H9 (cell line): ENCODE measurements around the gene SEMA6A. TPM values are rescaled to one million over a fixed set of nuclear protein-coding genes. Genes with fewer than 3 reads are reported as not detected.

Experiments used
- DNase-seq: peaks from one replicate; pipeline ENCODE4 v3.0.0-alpha.2; 2017
- H2AFZ ChIP-seq: one replicate; pipeline ENCODE4 v1.6.1; 2013; ENCODE audit warnings: mild to moderate bottlenecking, low read length, control low read depth, moderate library complexity
- H2AK5ac ChIP-seq: 2 replicates; pipeline ENCODE4 v1.6.1; 2013; ENCODE audit warnings: low read length, control low read depth, mixed read lengths; ENCODE audit not compliant: insufficient read length
- H2BK120ac ChIP-seq: one replicate; pipeline ENCODE4 v1.6.1; 2013; ENCODE audit warnings: low read depth, mild to moderate bottlenecking, low read length, control low read depth, inconsistent platforms; ENCODE audit not compliant: poor library complexity, severe bottlenecking
- H2BK12ac ChIP-seq: 2 replicates; pipeline ENCODE4 v1.6.1; 2013; ENCODE audit warnings: low read length, control low read depth, mixed read lengths, low read depth; ENCODE audit not compliant: insufficient read length
- H2BK15ac ChIP-seq: 2 replicates; pipeline ENCODE4 v1.6.1; 2013; ENCODE audit warnings: low read depth, low read length, control low read depth
- H2BK20ac ChIP-seq: one replicate; pipeline ENCODE4 v1.6.1; 2013; ENCODE audit warnings: low read depth, mild to moderate bottlenecking, low read length, control low read depth, inconsistent platforms; ENCODE audit not compliant: poor library complexity, severe bottlenecking
- H2BK5ac ChIP-seq: 2 replicates; pipeline ENCODE4 v1.6.1; 2013; ENCODE audit warnings: low read length, control low read depth, mixed read lengths; ENCODE audit not compliant: insufficient read length
- H3K14ac ChIP-seq: 2 replicates; pipeline ENCODE4 v1.6.1; 2013; ENCODE audit warnings: low read length, control low read depth; ENCODE audit not compliant: insufficient read depth
- H3K18ac ChIP-seq: 2 replicates; pipeline ENCODE4 v1.6.1; 2013; ENCODE audit warnings: low read depth, mild to moderate bottlenecking, mixed read lengths, low read length, control low read depth; ENCODE audit not compliant: insufficient read length
- H3K23ac ChIP-seq: 2 replicates; pipeline ENCODE4 v1.6.1; 2013; ENCODE audit warnings: low read length, control low read depth, mixed read lengths, low read depth; ENCODE audit not compliant: insufficient read length
- H3K23me2 ChIP-seq: 2 replicates; pipeline ENCODE4 v1.6.1; 2013; ENCODE audit warnings: low read depth, mild to moderate bottlenecking, mixed read lengths, low read length, control low read depth; ENCODE audit not compliant: insufficient read length, poor library complexity, severe bottlenecking
- H3K27ac ChIP-seq: 2 replicates; pipeline ENCODE4 v1.5.1; 2013; ENCODE audit warnings: low read length, control low read depth, mixed read lengths, low read depth; ENCODE audit not compliant: insufficient read length
- H3K27me3 ChIP-seq: 2 replicates; pipeline ENCODE4 v1.6.1; 2013; ENCODE audit warnings: low read length, control low read depth, inconsistent platforms; ENCODE audit not compliant: insufficient read depth
- H3K4ac ChIP-seq: 2 replicates; pipeline ENCODE4 v1.6.1; 2013; ENCODE audit warnings: low read depth, mild to moderate bottlenecking, control low read depth, inconsistent platforms, low read length, moderate library complexity
- H3K4me1 ChIP-seq: 2 replicates; pipeline ENCODE4 v1.6.1; 2013; ENCODE audit warnings: low read length, control low read depth, inconsistent platforms; ENCODE audit not compliant: insufficient read depth
- H3K4me2 ChIP-seq: 2 replicates; pipeline ENCODE4 v1.6.1; 2013; ENCODE audit warnings: low read length, control low read depth, mixed read lengths; ENCODE audit not compliant: insufficient read length, insufficient read depth
- H3K56ac ChIP-seq: 2 replicates; pipeline ENCODE4 v1.6.1; 2013; ENCODE audit warnings: low read depth, mild to moderate bottlenecking, mixed read lengths, low read length, control low read depth; ENCODE audit not compliant: insufficient read length
- H3K79me1 ChIP-seq: 2 replicates; pipeline ENCODE4 v1.6.1; 2013; ENCODE audit warnings: low read depth, mild to moderate bottlenecking, moderate library complexity, low read length, control low read depth, inconsistent platforms; ENCODE audit not compliant: insufficient read depth, poor library complexity, severe bottlenecking
- H3K79me2 ChIP-seq: 2 replicates; pipeline ENCODE4 v1.6.1; 2013; ENCODE audit warnings: low read length, control low read depth, inconsistent platforms; ENCODE audit not compliant: insufficient read depth
- H3K9ac ChIP-seq: 2 replicates; pipeline ENCODE4 v1.6.1; 2013; ENCODE audit warnings: low read length, control low read depth, mixed read lengths; ENCODE audit not compliant: insufficient read length; ENCODE audit errors: extremely low read depth
- H3K9me3 ChIP-seq: one replicate; pipeline ENCODE4 v1.6.1; 2013; ENCODE audit warnings: low read depth, low read length, inconsistent platforms; ENCODE audit not compliant: control insufficient read depth
- H3T11ph ChIP-seq: one replicate; pipeline ENCODE4 v1.6.1; 2013; ENCODE audit warnings: mild to moderate bottlenecking, low read length, control low read depth, inconsistent platforms
- H4K20me1 ChIP-seq: one replicate; pipeline ENCODE4 v1.6.1; 2013; ENCODE audit not compliant: control insufficient read depth, insufficient read length, insufficient read depth
- H4K5ac ChIP-seq: 2 replicates; pipeline ENCODE4 v1.6.1; 2013; ENCODE audit warnings: low read depth, mild to moderate bottlenecking, mixed read lengths, low read length, control low read depth; ENCODE audit not compliant: insufficient read length
- H4K8ac ChIP-seq: replicated peaks from 2 replicates; pipeline ENCODE4 v1.6.1; 2013; ENCODE audit warnings: low read length, control low read depth, mixed read lengths, low read depth; ENCODE audit not compliant: insufficient read length
- H4K91ac ChIP-seq: 2 replicates; pipeline ENCODE4 v1.6.1; 2013; ENCODE audit warnings: low read depth, mild to moderate bottlenecking, moderate library complexity, mixed read lengths, low read length, control low read depth; ENCODE audit not compliant: insufficient read length
- H3K27ac Mint-ChIP-seq, 3 experiments: 2 replicates in 2 of 3; 3 replicates in 1 of 3; pipeline ENCODE4 v1.8.0; 2020 to 2021; ENCODE audit warnings: mixed read lengths in 3 of 3, mild to moderate bottlenecking in 1 of 3, moderate library complexity in 1 of 3
- H3K27me3 Mint-ChIP-seq: 2 replicates; pipeline ENCODE4 v1.8.0; 2021; ENCODE audit warnings: low read depth, mild to moderate bottlenecking, moderate library complexity, mixed read lengths
- H3K36me3 Mint-ChIP-seq, 3 experiments: 2 replicates in 2 of 3; 3 replicates in 1 of 3; pipeline ENCODE4 v1.8.0; 2020 to 2021; ENCODE audit warnings: low read depth in 3 of 3, mixed read lengths in 3 of 3; ENCODE audit not compliant: insufficient read depth in 1 of 3
- H3K4me1 Mint-ChIP-seq, 2 experiments: 2 replicates each; pipeline ENCODE4 v1.8.0; 2020; ENCODE audit warnings: mixed read lengths in 2 of 2
- H3K4me3 Mint-ChIP-seq, 2 experiments: 2 replicates in 1 of 2; 3 replicates in 1 of 2; pipeline ENCODE4 v1.8.0; 2020 to 2021; ENCODE audit warnings: mild to moderate bottlenecking in 2 of 2, mixed read lengths in 2 of 2, moderate library complexity in 1 of 2
- H3K9me3 Mint-ChIP-seq, 2 experiments: 2 replicates in 1 of 2; 3 replicates in 1 of 2; pipeline ENCODE4 v1.8.0; 2020; ENCODE audit warnings: mild to moderate bottlenecking in 2 of 2, mixed read lengths in 2 of 2, moderate library complexity in 1 of 2
- CTCF ChIP-seq: fragments of 200-600 bp; sonication (generic); conservative IDR thresholded peaks from 3 replicates; pipeline ENCODE4 v1.8.0; 2021; ENCODE audit warnings: antibody characterized with exemption, mild to moderate bottlenecking
- WGBS: extraction: QIAGEN DNeasy Blood & Tissue Kit; methylation state at CpG from one replicate; pipeline ENCODE4 v1.1.7; 2013; ENCODE audit warnings: missing lambda C conversion rate, low lambda C conversion rate, mixed read lengths; ENCODE audit not compliant: insufficient read length; ENCODE audit errors: extremely low coverage; 5-methylcytosine and 5-hydroxymethylcytosine counted together
- total RNA-seq: library from RNA; stranded (reverse); gene quantifications from 2 replicates; pipeline ENCODE4 v1.2.1, GENCODE V29; 2021

The SEMA6A gene
- total RNA-seq, 1 experiment from 2014 or later: 354 TPM

DNA sequence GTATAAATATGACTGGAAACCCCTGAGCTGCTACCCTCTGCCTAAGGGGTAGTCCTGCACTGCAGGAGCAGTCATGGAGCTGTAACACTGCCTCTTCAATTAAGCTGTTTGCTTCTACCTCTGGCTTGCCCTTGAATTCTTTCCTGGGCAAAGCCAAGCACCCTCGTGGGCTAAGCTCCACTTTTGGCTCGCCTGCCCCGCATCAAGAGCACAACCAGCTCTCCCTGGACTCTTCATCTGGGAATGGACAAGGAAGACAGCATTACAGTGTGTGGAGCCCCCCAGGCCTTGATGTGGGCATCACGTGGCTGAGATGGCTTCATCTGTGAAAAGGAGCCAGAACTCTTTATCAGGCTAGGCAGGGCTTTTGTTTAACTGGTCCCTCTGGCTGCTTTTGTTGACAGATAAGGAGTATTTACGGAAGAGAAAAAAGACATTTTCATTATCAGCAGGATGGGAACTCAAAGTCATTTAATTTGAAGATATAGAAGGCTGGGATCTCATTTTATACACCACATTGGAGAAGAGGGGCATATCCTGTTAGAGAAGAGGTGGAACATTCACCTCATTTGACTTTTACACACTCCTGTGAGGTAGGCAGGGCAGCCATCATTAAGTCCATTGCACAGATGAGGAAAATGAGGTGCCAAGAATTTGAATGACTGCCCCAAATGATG, 137.8 kb downstream of the SEMA6A start:
- Mint-ChIP-seq H3K4me3 (no peak overlapping the region), H3K4me1 (peaks cover 43 to 48% of the 10 kb centered on the region in 2 experiments), H3K9me3 (no peaks in the 10 kb centered on the region; a peak in 1 of 5 replicates), H3K27me3 (peaks cover 55% of the 10 kb centered on the region), H3K27ac (no peak overlapping the region), H3K36me3 (no peaks in the 10 kb centered on the region)
- Histone ChIP-seq H3K27me3 (0 out of 2 replicates have a peak, but pooled peaks cover 2% of the 10 kb centered on the region), H2BK5ac (no peak overlapping the region), H3K9me3 (no peaks in the 10 kb centered on the region), H3K4me2 (no peak overlapping the region), H3K14ac (no peak overlapping the region), H4K8ac (no peak overlapping the region), H3K18ac (no peak overlapping the region), H2BK120ac (no peak overlapping the region), H2AFZ (no peak overlapping the region), H3K27ac (no peak overlapping the region), H4K5ac (no peak overlapping the region), H4K91ac (no peak overlapping the region), H3K79me2 (no peaks in the 10 kb centered on the region), H2BK20ac (no peak overlapping the region), H3K56ac (no peak overlapping the region), H3K9ac (no peak overlapping the region), H4K20me1 (no peaks in the 10 kb centered on the region), H3T11ph (no peak overlapping the region), H2AK5ac (no peak overlapping the region), H3K4me1 (peaks cover 5% of the 10 kb centered on the region), H3K79me1 (no peaks in the 10 kb centered on the region), H2BK12ac (no peak overlapping the region), H2BK15ac (no peak overlapping the region), H3K23me2 (no peaks in the 10 kb centered on the region), H3K4ac (no peak overlapping the region), H3K23ac (no peak overlapping the region)
- no CpG with 5 or more reads among the region's 5 CpGs for WGBS
- no peak for TF ChIP-seq CTCF
- DNase-seq: no peak
